ENCODE data around the gene GAL.

The GAL gene

DNA sequence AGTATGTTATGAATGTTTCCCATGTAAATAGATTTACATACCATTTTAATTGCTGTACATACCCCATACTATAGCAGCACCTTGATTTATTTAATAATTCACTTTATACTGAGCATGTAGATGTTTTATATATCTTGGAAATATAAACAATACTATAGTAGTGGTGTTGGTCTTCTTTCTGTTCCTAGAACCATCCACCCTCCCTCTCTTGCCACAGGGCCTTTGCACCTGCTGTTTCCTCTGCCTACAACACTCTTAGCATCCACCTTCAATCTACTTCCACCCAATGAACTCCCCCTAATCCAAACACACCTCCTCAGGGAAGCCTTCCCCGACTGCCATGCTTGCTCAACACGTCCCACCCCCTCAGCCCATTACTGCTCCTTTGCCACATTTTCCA, 36.7 kb downstream of the GAL start:
- no peak for DNase-seq (ENCODE audit: low read depth)

DNA sequence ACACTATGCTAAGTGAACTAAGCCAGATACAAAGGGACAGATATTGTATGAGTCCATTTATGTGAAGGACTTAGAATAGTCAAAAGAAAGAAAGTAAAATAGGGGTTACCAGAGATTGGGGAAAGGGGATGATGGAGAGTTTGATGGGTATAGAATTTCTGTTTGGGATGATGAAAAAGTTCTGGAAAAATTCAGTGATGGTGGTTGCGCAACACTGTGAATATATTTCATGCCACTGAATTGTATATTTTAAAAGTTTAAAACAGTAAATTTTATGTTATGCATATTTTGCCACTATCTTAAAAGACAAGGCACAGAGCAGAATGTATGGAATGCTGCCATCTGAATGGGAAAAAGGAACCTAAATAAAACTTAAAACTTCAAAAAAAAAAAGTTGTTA, 37.8 kb downstream of the GAL start:
- TF ChIP-seq, protein P1, sequence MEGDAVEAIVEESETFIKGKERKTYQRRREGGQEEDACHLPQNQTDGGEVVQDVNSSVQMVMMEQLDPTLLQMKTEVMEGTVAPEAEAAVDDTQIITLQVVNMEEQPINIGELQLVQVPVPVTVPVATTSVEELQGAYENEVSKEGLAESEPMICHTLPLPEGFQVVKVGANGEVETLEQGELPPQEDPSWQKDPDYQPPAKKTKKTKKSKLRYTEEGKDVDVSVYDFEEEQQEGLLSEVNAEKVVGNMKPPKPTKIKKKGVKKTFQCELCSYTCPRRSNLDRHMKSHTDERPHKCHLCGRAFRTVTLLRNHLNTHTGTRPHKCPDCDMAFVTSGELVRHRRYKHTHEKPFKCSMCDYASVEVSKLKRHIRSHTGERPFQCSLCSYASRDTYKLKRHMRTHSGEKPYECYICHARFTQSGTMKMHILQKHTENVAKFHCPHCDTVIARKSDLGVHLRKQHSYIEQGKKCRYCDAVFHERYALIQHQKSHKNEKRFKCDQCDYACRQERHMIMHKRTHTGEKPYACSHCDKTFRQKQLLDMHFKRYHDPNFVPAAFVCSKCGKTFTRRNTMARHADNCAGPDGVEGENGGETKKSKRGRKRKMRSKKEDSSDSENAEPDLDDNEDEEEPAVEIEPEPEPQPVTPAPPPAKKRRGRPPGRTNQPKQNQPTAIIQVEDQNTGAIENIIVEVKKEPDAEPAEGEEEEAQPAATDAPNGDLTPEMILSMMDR (IDR thresholded peaks at IDR 0.05; ENCODE audit: low read length, missing control alignments), result no peak
- H3K4me3 ChIP-seq (replicated peaks; ENCODE audit: low read depth, low read length), result no peak overlapping the region
- no peak for DNase-seq (ENCODE audit: low read depth)

More for the DNA sequence above, 36.7 kb downstream of the GAL start:
- no peak overlapping the region for H3K4me3 ChIP-seq (replicated peaks; ENCODE audit: low read depth, low read length)
- TF ChIP-seq, protein P1 (IDR thresholded peaks at IDR 0.05; ENCODE audit: low read length, missing control alignments), result no peak

DNA sequence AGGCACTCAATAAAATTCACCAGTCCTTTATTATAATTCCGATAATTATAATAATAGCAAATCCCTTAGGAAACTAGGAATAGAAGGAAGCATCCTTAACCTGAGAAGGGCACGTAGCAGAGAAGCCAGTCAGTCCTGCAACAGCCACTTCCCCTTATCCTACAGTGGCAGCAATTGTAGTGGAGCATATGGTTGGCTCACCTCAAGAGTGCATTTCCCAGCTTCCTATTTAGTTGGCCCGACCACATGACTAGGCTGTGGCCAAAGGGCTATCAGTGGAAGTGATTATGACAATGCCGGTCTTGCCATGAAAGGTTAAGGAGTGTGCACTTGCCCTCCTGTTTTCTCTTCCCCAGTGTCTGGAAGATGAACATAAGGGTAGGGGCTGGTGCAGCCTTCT, 39.9 kb downstream of the GAL start:
- TF ChIP-seq, protein P1 (IDR thresholded peaks at IDR 0.05; ENCODE audit: low read length, missing control alignments), result no peak
- H3K4me3 ChIP-seq (replicated peaks; ENCODE audit: low read depth, low read length), result no peak overlapping the region
- DNase-seq (ENCODE audit: low read depth), result no peak

DNA sequence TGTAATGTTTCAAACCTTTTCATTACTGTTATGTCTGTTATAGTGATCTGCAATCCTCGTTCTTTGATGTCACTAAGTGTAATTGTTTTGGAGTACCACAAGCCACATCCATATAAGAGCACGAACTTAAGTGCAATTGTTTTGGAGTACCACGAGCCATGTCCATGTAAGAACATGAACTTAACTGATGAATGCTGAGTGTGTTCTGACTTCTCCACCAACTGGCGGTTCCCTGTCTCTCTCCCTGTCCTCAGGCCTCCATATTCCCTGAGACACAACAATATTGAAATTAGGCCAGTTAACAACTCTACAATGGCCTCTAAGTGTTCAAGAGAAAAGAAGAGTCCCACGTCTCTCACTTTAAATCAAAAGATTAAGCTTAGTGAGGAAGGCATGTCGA, 43.4 kb downstream of the GAL start:
- no peak overlapping the region for H3K4me3 ChIP-seq (replicated peaks; ENCODE audit: low read depth, low read length)
- DNase-seq (ENCODE audit: low read depth), result peak; percentile 46
- TF ChIP-seq, protein P1 (IDR thresholded peaks at IDR 0.05; ENCODE audit: low read length, missing control alignments), result peak; percentile 31

DNA sequence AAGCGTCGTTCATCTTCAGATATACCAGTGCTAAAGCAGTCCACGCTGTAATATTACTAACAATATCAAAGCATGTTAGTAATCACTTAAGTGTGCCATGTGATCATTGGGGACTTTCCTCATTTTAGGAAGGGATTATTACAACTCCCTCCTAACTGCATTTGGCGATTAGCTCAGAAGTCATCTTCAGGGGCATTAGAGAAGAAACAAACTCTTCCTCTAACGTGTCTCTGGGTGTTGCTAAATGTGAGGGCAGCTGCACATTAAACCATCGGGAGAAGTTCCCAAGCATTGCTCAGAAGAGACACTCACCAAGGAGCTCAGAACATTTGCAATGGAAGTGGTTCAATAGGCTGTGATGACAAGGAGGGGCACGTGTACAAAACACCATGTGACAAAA, 49.8 kb downstream of the GAL start:
- TF ChIP-seq, protein P1 (IDR thresholded peaks at IDR 0.05; ENCODE audit: low read length, missing control alignments), result no peak
- H3K4me3 ChIP-seq (replicated peaks; ENCODE audit: low read depth, low read length), result no peak overlapping the region
- no peak for DNase-seq (ENCODE audit: low read depth)

DNA sequence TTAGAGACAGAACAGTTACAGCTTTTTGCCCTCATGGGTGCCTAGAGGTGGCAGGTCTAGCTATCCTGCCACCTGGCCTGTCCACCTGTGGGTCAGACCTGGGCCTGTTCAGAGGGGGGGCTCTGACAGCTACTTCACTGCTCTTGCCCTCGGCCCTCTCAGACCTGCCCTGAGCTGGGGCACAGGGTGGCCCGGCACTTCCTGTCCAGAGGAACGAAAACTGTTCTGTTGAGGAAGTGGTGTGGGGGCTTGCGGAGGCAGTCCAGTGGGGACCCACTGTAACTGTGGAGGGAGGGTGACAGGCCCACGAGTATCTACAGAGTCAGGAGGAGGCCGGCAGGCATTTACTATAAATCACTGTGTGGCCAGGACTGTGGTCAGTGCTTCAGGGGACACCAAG, 50.8 kb downstream of the GAL start:
- TF ChIP-seq, protein P1 (IDR thresholded peaks at IDR 0.05; ENCODE audit: low read length, missing control alignments), result no peak
- no peak for DNase-seq (ENCODE audit: low read depth)
- no peak overlapping the region for H3K4me3 ChIP-seq (replicated peaks; ENCODE audit: low read depth, low read length)

DNA sequence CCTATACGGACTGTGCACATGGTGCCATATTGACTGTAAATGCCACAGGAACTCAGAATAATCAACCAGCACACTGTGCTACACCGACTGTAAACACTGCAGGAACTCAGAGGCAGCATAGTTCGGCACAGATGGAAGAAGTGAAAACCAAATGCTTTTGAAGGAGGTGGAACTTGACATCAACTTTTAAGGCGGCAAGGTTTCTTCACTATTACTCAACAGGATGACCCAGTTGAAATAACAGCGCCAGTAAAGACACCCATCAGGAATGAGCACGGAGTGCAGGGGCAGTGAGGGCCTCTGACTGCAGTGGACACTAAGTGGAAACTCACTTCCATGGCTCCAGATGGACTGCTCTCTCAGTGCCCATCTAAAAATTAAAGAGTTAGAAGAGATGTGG, 51.3 kb downstream of the GAL start:
- TF ChIP-seq, protein P1 (IDR thresholded peaks at IDR 0.05; ENCODE audit: low read length, missing control alignments), result no peak
- H3K4me3 ChIP-seq (replicated peaks; ENCODE audit: low read depth, low read length), result no peak overlapping the region
- no peak for DNase-seq (ENCODE audit: low read depth)
